HepG2 (cell line): ENCODE data around the gene DPH1. TPM values are rescaled to one million over a fixed set of nuclear protein-coding genes. Genes with fewer than 3 reads are reported as not detected.

Source experiments
- BCL3 ChIP-seq: sonication (generic); formaldehyde crosslinking; IDR thresholded peaks from 2 replicates; pipeline ENCODE4 v1.5.1; 2020; ENCODE audit warnings: mild to moderate bottlenecking, missing genetic modification reagents, moderate library complexity
- CERS6 ChIP-seq: sonication (generic); formaldehyde crosslinking; IDR thresholded peaks from 2 replicates; pipeline ENCODE4 v1.5.0; 2020; ENCODE audit warnings: missing genetic modification reagents
- CHCHD3 ChIP-seq: sonication (generic); formaldehyde crosslinking; IDR thresholded peaks from 2 replicates; pipeline ENCODE4 v1.8.0; 2022; ENCODE audit warnings: mild to moderate bottlenecking, missing genetic modification reagents, moderate library complexity
- FOXA3 ChIP-seq: IDR thresholded peaks from 2 replicates; pipeline ENCODE4 v1.6.1; 2016; ENCODE audit warnings: missing genetic modification reagents, missing compliant biosample characterization
- GATAD2A ChIP-seq: IDR thresholded peaks from 2 replicates; pipeline ENCODE4 v1.6.1; 2016
- GMEB2 ChIP-seq: IDR thresholded peaks from 2 replicates; pipeline ENCODE4 v1.6.1; 2016; ENCODE audit warnings: missing biosample characterization, missing genetic modification reagents, low read depth
- KDM2A ChIP-seq: sonication (generic); formaldehyde crosslinking; IDR thresholded peaks from 2 replicates; pipeline ENCODE4 v1.4.0; 2020; ENCODE audit warnings: low read depth, missing genetic modification reagents, borderline replicate concordance
- MEIS2 ChIP-seq: sonication (generic); formaldehyde crosslinking; IDR thresholded peaks from 2 replicates; pipeline ENCODE4 v1.9.0; 2021; ENCODE audit warnings: mild to moderate bottlenecking, missing genetic modification reagents
- ONECUT2 ChIP-seq: sonication (generic); formaldehyde crosslinking; IDR thresholded peaks from 2 replicates; pipeline ENCODE4 v1.4.0; 2020; ENCODE audit warnings: missing genetic modification reagents
- POLR2AphosphoS2 ChIP-seq: IDR thresholded peaks from 2 replicates; pipeline ENCODE4 v1.6.1; 2011; ENCODE audit warnings: low read depth, low read length, improper control_type of control experiment
- RCOR2 ChIP-seq: IDR thresholded peaks from 2 replicates; pipeline ENCODE4 v1.6.1; 2016; ENCODE audit warnings: missing biosample characterization, missing genetic modification reagents
- RFX1 ChIP-seq: fragments of 450-650 bp; IDR thresholded peaks from 2 replicates; pipeline ENCODE4 v1.6.1; 2017
- TCF12 ChIP-seq, 2 experiments: fragments of 450-650 bp in 1 of 2; sonication (generic) in 1 of 2; formaldehyde crosslinking in 1 of 2; IDR thresholded peaks; 2 replicates each; pipeline versions ENCODE4 v1.6.1 to v1.8.0; 2017 to 2022; ENCODE audit warnings: antibody characterized with exemption in 1 of 2, mild to moderate bottlenecking in 1 of 2, missing genetic modification reagents in 1 of 2, moderate library complexity in 1 of 2
- TEAD2 ChIP-seq: sonication (generic); formaldehyde crosslinking; IDR thresholded peaks from 2 replicates; pipeline ENCODE4 v1.9.0; 2021; ENCODE audit warnings: missing genetic modification reagents
- TFDP1 ChIP-seq: IDR thresholded peaks from 2 replicates; pipeline ENCODE4 v1.6.1; 2016; ENCODE audit warnings: missing compliant biosample characterization, missing genetic modification reagents, borderline replicate concordance
- ZBTB21 ChIP-seq: sonication (generic); formaldehyde crosslinking; IDR thresholded peaks from 2 replicates; pipeline ENCODE4 v1.4.0; 2020; ENCODE audit warnings: missing genetic modification reagents
- ZNF180 ChIP-seq: sonication (generic); formaldehyde crosslinking; IDR thresholded peaks from 2 replicates; pipeline ENCODE4 v1.4.0; 2020; ENCODE audit warnings: low read depth, missing genetic modification reagents, borderline replicate concordance
- ZNF441 ChIP-seq: sonication (generic); formaldehyde crosslinking; IDR thresholded peaks from 2 replicates; pipeline ENCODE4 v1.7.0; 2021; ENCODE audit warnings: missing genetic modification reagents, borderline replicate concordance
- ZNF446 ChIP-seq: sonication (generic); formaldehyde crosslinking; IDR thresholded peaks from 2 replicates; pipeline ENCODE4 v1.5.0; 2020; ENCODE audit warnings: mild to moderate bottlenecking, missing genetic modification reagents
- ZNF451 ChIP-seq: sonication (generic); formaldehyde crosslinking; IDR thresholded peaks from 2 replicates; pipeline ENCODE4 v1.5.0; 2020; ENCODE audit warnings: mild to moderate bottlenecking, missing genetic modification reagents
- ZNF513 ChIP-seq: sonication (generic); formaldehyde crosslinking; conservative IDR thresholded peaks from 2 replicates; pipeline ENCODE4 v1.5.0; 2020; ENCODE audit warnings: missing genetic modification reagents
- ZNF546 ChIP-seq: sonication (generic); formaldehyde crosslinking; conservative IDR thresholded peaks from 2 replicates; pipeline ENCODE4 v1.8.1; 2023; ENCODE audit warnings: mild to moderate bottlenecking, missing genetic modification reagents
- ZNF619 ChIP-seq: sonication (generic); formaldehyde crosslinking; IDR thresholded peaks from 2 replicates; pipeline ENCODE4 v1.4.0; 2020; ENCODE audit warnings: mild to moderate bottlenecking, missing genetic modification reagents
- ZNF670 ChIP-seq: sonication (generic); formaldehyde crosslinking; IDR thresholded peaks from 2 replicates; pipeline ENCODE4 v1.8.0; 2022; ENCODE audit warnings: mild to moderate bottlenecking, missing genetic modification reagents, borderline replicate concordance
- polyA plus RNA-seq, 8 experiments: library from polyadenylated mRNA; depleted of rRNA in 3 of 8; stranded (reverse) in 7 of 8; unstranded in 1 of 8; fragments of >200 nt; fragmentation: Illumina TruSeq in 4 of 8; extraction: Trizol in 4 of 8; gene quantifications; 2 replicates each; pipeline versions ENCODE4 v1.2.1 to v1.2.3, GENCODE V29; 2011 to 2016; ENCODE audit warnings: low read depth in 4 of 8, missing spikeins in 1 of 8, mixed read lengths in 1 of 8; ENCODE audit not compliant: insufficient read depth in 1 of 8
- total RNA-seq, 5 experiments: library from RNA; depleted of rRNA; stranded (reverse); fragments of >200 nt; fragmentation: Illumina TruSeq; extraction: Trizol; gene quantifications; 2 replicates each; pipeline ENCODE4 v1.2.3, GENCODE V29; 2016; ENCODE audit warnings: low read depth in 1 of 5

The DPH1 gene
- total and polyA plus RNA-seq, 2 of the 13 experiments (the other 11 are each of a cell fraction or from before 2014, with no cell fraction given), result 25.3 to 42.8 TPM

- TF ChIP-seq TFDP1 (CRISPR knock-in tag), result peak; percentile 24; the same call in 1 of the 2 replicates
- no peak for TF ChIP-seq ZBTB21 (CRISPR knock-in tag)
- no peak for TF ChIP-seq TEAD2 (CRISPR knock-in tag)
- peak; percentile 28; the same call in 1 of the 2 replicates for TF ChIP-seq ZNF441 (CRISPR knock-in tag)
- peak; percentile 68 for TF ChIP-seq MEIS2 (CRISPR knock-in tag)
- no peak for TF ChIP-seq RCOR2 (CRISPR knock-in tag)
- TF ChIP-seq ZNF670 (CRISPR knock-in tag), result no peak
- no peak for TF ChIP-seq POLR2AphosphoS2
- 0 out of 2 replicates have a peak, but pooled peaks have one; percentile 1 for TF ChIP-seq KDM2A (CRISPR knock-in tag)
- no peak for TF ChIP-seq BCL3
- no peak for TF ChIP-seq GMEB2 (CRISPR knock-in tag)
- TF ChIP-seq ZNF451 (CRISPR knock-in tag), result no peak
- peak; percentile 71; the same call in 1 of the 2 replicates for TF ChIP-seq RFX1
- no peak for TF ChIP-seq ZNF180 (CRISPR knock-in tag)
- TF ChIP-seq ZNF546, result no peak
- no peak for TF ChIP-seq FOXA3 (CRISPR knock-in tag)
- TF ChIP-seq ZNF619 (CRISPR knock-in tag), result no peak
- no peak for TF ChIP-seq ZNF513 (CRISPR knock-in tag)
- TF ChIP-seq ONECUT2 (CRISPR knock-in tag), result no peak
- TF ChIP-seq TCF12 (IDR thresholded peaks at IDR 0.05), result no peak
- no peak for TF ChIP-seq TCF12 (CRISPR knock-in tag; IDR thresholded peaks at IDR 0.05)
- TF ChIP-seq GATAD2A (CRISPR knock-in tag), result no peak
- no peak for TF ChIP-seq CERS6 (CRISPR knock-in tag)
- TF ChIP-seq ZNF446, result no peak
- peak; percentile 41; the same call in 1 of the 2 replicates for TF ChIP-seq CHCHD3
Observed at GRCh38 chr17:2049333-2050299, 19.7 kb downstream of the DPH1 start (continued).
